ENCODE measurements around the gene TRAF2. TPM values are rescaled to one million over a fixed set of nuclear protein-coding genes. Genes with fewer than 3 reads are reported as not detected.

The TRAF2 gene
- total and polyA plus RNA-seq, 2 of the 13 experiments (the other 11 are each of a cell fraction or from before 2014, with no cell fraction given), result 12.4 to 13.6 TPM

DNA sequence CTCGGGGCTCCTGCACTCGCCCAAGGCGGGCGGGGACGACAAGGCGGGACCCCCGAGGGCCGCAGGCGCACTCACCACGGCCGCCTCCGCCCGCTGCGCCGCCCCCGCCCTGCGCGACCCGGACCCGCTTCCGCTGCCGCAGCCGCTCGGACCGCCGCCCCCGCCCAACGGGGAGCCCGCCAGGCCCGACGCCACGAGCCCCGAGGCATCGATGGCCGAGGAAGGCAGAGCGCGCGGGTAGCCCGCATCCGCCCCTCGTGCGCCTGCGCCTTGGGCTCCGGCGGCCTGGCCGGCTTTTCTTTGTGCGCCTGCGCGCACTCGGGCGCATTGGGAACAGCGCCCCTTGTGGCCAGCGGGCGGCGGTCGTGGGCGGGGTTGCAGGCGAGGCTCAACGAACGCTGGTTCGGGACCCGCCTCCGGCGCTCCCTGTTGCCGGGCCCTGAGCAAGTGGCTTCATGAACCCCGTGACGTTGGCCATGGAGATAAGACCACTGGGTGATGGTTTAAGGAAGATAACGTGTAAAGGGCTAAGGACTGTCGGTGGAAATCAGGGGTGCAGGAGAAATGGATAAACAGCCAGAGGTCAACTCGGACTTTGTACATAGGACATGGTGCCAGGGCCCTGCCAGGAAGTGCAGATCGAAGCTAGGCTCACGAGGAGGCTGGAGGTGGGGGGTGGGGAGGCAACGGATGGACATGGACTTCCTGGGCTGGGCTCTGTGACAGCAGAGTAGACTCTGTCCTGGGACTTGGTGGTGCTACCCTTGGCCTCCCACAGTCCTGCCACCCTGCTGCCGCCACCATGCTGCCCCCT lies 58.4 kb downstream of the TRAF2 start, which contains the start of the genes C8G and FBXW5 (continued):
- TF ChIP-seq, protein P1, sequence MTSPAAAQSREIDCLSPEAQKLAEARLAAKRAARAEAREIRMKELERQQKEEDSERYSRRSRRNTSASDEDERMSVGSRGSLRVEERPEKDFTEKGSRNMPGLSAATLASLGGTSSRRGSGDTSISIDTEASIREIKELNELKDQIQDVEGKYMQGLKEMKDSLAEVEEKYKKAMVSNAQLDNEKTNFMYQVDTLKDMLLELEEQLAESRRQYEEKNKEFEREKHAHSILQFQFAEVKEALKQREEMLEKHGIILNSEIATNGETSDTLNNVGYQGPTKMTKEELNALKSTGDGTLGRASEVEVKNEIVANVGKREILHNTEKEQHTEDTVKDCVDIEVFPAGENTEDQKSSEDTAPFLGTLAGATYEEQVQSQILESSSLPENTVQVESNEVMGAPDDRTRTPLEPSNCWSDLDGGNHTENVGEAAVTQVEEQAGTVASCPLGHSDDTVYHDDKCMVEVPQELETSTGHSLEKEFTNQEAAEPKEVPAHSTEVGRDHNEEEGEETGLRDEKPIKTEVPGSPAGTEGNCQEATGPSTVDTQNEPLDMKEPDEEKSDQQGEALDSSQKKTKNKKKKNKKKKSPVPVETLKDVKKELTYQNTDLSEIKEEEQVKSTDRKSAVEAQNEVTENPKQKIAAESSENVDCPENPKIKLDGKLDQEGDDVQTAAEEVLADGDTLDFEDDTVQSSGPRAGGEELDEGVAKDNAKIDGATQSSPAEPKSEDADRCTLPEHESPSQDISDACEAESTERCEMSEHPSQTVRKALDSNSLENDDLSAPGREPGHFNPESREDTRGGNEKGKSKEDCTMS (CRISPR knock-in tag; conservative IDR thresholded peaks at IDR 0.05), result no peak
- TF ChIP-seq ZNF30 (CRISPR knock-in tag; IDR thresholded peaks at IDR 0.05) (no peak), ZNF546 (CRISPR knock-in tag; conservative IDR thresholded peaks at IDR 0.05) (no peak), PHB2 (IDR thresholded peaks at IDR 0.05; ENCODE audit: partially characterized antibody) (no peak), ZBTB4 (CRISPR knock-in tag; IDR thresholded peaks at IDR 0.05; ENCODE audit: borderline replicate concordance) (0 out of 2 replicates have a peak, but pooled peaks have one; percentile 57), PLRG1 (conservative IDR thresholded peaks at IDR 0.05) (no peak), ZNF446 (CRISPR knock-in tag; IDR thresholded peaks at IDR 0.05) (no peak), ZNF260 (CRISPR knock-in tag; IDR thresholded peaks at IDR 0.05; ENCODE audit: borderline replicate concordance, low read depth) (no peak), NR2F1 (CRISPR knock-in tag; IDR thresholded peaks at IDR 0.05) (peak in 1 of 2 experiments; percentile 87; a peak in 2 of 4 replicates), FOSL2 (CRISPR knock-in tag; IDR thresholded peaks at IDR 0.05) (peak; percentile 36; the same call in 1 of the 2 replicates), ZC3H13 (CRISPR knock-in tag; IDR thresholded peaks at IDR 0.05) (0 out of 2 replicates have a peak, but pooled peaks have one; percentile 55), KDM6A (CRISPR knock-in tag; IDR thresholded peaks at IDR 0.05; ENCODE audit: low read depth) (peak; percentile 64; the same call in 1 of the 2 replicates), IKZF4 (CRISPR knock-in tag; IDR thresholded peaks at IDR 0.05; ENCODE audit: borderline replicate concordance, low read depth, not compliant biosample characterization) (peak; percentile 30), ZFP36L1 (CRISPR knock-in tag; IDR thresholded peaks at IDR 0.05) (no peak), ZNF253 (CRISPR knock-in tag; IDR thresholded peaks at IDR 0.05; ENCODE audit: borderline replicate concordance) (no peak), HDAC6 (IDR thresholded peaks at IDR 0.05; ENCODE audit: low read depth, low read length) (no peak), NONO (IDR thresholded peaks at IDR 0.05) (no peak), NONO (CRISPR knock-in tag; conservative IDR thresholded peaks at IDR 0.05) (peak; percentile 83; the same call in 1 of the 2 replicates), TRIM24 (CRISPR knock-in tag; IDR thresholded peaks at IDR 0.05) (no peak), ZBTB3 (CRISPR knock-in tag; IDR thresholded peaks at IDR 0.05; ENCODE audit: borderline replicate concordance, low read depth) (no peak), PLSCR1 (CRISPR knock-in tag; IDR thresholded peaks at IDR 0.05; ENCODE audit: borderline replicate concordance) (no peak)
- TF ChIP-seq, protein P2, sequence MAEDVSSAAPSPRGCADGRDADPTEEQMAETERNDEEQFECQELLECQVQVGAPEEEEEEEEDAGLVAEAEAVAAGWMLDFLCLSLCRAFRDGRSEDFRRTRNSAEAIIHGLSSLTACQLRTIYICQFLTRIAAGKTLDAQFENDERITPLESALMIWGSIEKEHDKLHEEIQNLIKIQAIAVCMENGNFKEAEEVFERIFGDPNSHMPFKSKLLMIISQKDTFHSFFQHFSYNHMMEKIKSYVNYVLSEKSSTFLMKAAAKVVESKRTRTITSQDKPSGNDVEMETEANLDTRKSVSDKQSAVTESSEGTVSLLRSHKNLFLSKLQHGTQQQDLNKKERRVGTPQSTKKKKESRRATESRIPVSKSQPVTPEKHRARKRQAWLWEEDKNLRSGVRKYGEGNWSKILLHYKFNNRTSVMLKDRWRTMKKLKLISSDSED (CRISPR knock-in tag; IDR thresholded peaks at IDR 0.05), result no peak
